ENCODE data around the gene APH1A.
A peak's percentile ranks its signal among the peaks of the same experiment; 100 is the strongest.
"Not testable (repeated sequence)": the region's sequence is repeated elsewhere in the genome, so short reads cannot be mapped to it uniquely, and the experiment has no call there.

Gene APH1A

DNA sequence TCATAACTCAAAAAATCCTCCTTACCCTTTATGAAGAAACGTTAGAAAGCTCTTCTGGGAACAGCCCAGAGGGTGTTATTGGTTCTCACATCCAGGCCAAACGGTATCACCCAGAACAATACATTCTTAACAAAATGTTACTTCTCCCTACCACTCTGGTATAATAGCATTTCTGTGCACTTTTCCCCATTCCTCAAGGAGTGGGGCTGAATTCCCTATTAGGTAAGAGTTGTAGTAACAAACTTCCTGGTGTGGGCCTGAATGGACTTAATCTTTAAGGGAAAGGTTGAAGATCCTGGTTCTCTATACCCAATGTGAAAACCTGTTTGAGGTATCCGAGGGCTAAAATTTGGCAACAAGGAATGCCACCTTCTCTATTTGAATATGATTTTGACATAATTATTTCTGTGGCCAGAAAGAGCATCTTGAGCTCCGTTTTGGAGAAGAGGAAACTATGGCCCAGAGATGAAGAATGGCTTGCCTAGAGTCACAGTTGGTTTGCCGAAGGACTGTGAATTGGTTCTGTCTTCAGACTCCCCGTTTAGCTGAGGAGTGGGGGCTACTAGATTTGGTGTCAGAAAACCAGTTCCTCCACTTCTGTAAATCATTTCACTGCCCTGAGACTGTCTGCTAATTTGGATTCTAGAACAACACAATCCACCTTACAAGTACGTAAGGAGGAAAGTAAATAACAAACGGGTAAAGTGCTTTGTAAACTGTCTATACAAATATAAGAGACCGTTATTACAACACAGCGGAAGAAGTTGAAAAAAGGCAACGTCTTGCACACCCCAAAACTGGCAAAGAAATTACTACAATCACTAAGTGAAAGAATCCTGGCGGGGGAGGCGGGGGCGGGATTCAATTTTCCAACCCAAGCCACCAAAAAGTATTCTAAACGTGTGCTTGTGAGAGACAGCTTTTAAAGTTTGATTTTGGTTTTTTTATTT is 35.2 kb downstream of the APH1A start:
- no peak for TF ChIP-seq CTCF (IDR thresholded peaks at IDR 0.05)
- Histone ChIP-seq H3K27ac (peak overlapping the region; percentile 97 to 98), H3K4me3 (peak overlapping the region; percentile 81)
- no peak for DNase-seq (ENCODE audit: low spot score)

DNA sequence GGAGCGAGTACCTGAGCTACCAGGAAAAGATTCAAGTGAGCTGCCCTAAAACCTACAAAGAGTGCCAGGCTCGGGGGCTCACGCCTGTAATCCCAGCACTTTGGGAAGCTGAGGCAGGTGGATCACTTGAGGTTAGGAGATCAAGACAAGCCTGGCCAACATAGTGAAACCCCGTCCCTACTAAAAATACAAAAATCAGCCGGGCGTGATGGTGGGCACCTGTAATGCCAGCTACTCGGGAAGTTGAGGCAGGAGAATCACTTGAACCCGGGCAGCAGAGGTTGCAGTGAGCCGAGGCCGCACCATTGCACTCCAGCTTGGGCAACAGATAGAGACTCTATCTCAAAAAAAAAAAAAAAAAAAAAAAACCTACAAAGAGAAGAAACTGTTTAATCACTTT is 35.9 kb downstream of the APH1A start:
- DNase-seq (ENCODE audit: low spot score); H3K27ac ChIP-seq; H3K4me3 ChIP-seq: not testable (repeated sequence)

DNA sequence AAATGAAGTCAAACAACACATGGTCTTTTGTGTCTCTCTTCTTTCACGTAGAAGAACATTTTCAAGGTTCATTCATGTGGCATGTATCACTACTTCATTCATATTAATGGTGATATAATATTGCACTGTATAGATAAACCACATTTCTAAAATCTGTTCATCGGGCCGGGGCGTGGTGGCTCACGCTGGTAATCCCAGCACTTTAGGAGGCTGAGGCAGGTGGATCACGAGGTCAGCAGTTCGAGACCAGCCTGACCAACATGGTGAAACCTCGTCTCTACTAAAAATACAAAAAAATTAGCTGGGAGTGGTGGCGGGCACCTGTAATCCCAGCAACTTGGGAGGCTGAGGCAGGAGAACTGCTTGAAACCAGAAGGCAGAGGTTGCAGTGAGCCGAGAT is 40.6 kb downstream of the APH1A start:
- not testable (repeated sequence) for H3K4me3 ChIP-seq; DNase-seq (ENCODE audit: low spot score); H3K27ac ChIP-seq

- Histone ChIP-seq H3K4me3 (no peak overlapping the region), H3K27ac (no peak overlapping the region)
- no peak for TF ChIP-seq CTCF (IDR thresholded peaks at IDR 0.05)
- DNase-seq (ENCODE audit: low spot score) = no peak
These were observed 41.6 kb downstream of the APH1A start for GRCh38 chr1:150227228-150227627.

DNA sequence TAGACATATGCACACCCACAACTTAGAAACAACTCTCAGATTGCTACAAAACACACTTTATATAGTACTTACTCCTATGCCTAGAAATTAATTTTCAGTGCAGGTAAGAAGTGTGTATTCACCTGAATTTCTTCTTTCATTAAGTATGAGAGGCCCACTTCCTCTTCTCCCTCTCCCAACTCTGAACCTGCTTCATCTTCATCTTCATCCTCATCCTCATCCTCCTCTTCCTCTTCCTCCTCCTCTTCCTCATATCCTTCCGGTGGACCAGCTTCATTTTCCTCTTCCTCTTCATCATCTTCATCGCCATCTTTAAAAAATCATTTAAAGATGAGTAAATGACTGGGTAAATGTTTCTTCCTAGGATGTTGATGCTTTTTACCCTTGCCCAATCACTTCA is 42.3 kb downstream of the APH1A start:
- H3K27ac ChIP-seq = no peak overlapping the region
- DNase-seq (ENCODE audit: low spot score) = no peak
- no peak for TF ChIP-seq CTCF (IDR thresholded peaks at IDR 0.05)
- no peak overlapping the region for H3K4me3 ChIP-seq

- no peak for DNase-seq (ENCODE audit: low spot score)
- no peak overlapping the region for H3K4me3 ChIP-seq
- no peak overlapping the region for H3K27ac ChIP-seq
- no peak for TF ChIP-seq CTCF (IDR thresholded peaks at IDR 0.05)
These were observed 43.3 kb downstream of the APH1A start for GRCh38 chr1:150225546-150225945.

- Histone ChIP-seq H3K27ac (no peak overlapping the region), H3K4me3 (no peak overlapping the region)
- TF ChIP-seq CTCF (IDR thresholded peaks at IDR 0.05) = no peak
- DNase-seq (ENCODE audit: low spot score) = no peak
These were observed 43.8 kb downstream of the APH1A start for GRCh38 chr1:150224983-150225382.

- no peak for TF ChIP-seq CTCF (IDR thresholded peaks at IDR 0.05)
- Histone ChIP-seq H3K27ac (no peak overlapping the region), H3K4me3 (no peak overlapping the region)
- DNase-seq (ENCODE audit: low spot score) = no peak
These were observed 47.3 kb downstream of the APH1A start for GRCh38 chr1:150221552-150221951.

DNA sequence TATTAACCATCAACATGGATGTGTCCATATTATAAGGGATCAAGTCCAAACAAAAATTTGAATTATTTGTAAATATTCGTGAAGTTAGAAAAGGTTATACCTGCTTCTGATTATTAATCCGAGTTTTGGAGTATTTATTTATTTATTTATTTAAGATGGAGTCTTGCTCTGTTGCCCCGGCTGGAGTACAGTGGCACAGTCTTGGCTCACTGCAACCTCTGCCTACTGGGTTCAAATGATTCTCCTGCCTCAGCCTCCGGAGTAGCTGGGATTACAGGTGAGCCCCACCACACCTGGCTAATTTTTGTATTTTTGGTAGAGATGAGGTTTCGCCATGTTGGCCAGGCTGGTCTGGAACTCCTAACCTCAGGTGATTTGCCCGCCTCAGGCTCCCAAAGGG is 53.0 kb downstream of the APH1A start:
- not testable (repeated sequence) for H3K4me3 ChIP-seq; H3K27ac ChIP-seq; DNase-seq (ENCODE audit: low spot score)
